HepG2 (cell line): Measurements from ENCODE around the gene DMRTB1. TPM values are rescaled to one million over a fixed set of nuclear protein-coding genes. Genes with fewer than 3 reads are reported as not detected.

ENCODE experiments used
- ATAC-seq: fragments of 200-7000 bp; cut with Tn5 transposase; 3 replicates; pipeline ENCODE4 v1.9.1; 2020; ENCODE audit warnings: mild to moderate bottlenecking, moderate library complexity
- BruUV-seq: library from RNA; stranded (reverse); fragments of 400-500 nt; replicated peaks from 2 replicates; lab custom pipeline; 2021; lab: Mats Ljungman, UMichigan
- CTCF ChIA-PET: fragments of 300-600 bp; formaldehyde crosslinking; extraction: SDS; loops from one replicate; lab custom pipeline; 2021; ENCODE audit warnings: low total read pairs, inconsistent platforms, low intra/inter-chr PET ratio; lab: Yijun Ruan, JAX
- POLR2A ChIA-PET: fragments of 350-600 bp; sonication (Branson Sonifier 250); formaldehyde crosslinking; loops from one replicate; lab custom pipeline; 2020; ENCODE audit warnings: antibody characterized with exemption, inconsistent platforms; lab: Yijun Ruan, JAX
- DNase-seq: peaks from one replicate; pipeline ENCODE4 v3.0.0-alpha.2; 2015; ENCODE audit warnings: low spot score
- FAIRE-seq: peaks from 3 replicates; lab custom pipeline; 2011; peaks lifted over from hg19 to GRCh38; lab: Jason Lieb, UNC
- H2AFZ ChIP-seq: one replicate; pipeline ENCODE4 v1.6.1; 2011; ENCODE audit warnings: low read length, inconsistent platforms
- H3K27ac ChIP-seq: fragments of 300-600 bp; 3 replicates; pipeline ENCODE4 v1.8.0; 2011; ENCODE audit warnings: mixed run types, mild to moderate bottlenecking, mixed read lengths, low read length, inconsistent platforms; ENCODE audit not compliant: insufficient read depth; ENCODE audit errors: extremely low read length
- H3K27me3 ChIP-seq, 2 experiments: fragments of 200-600 bp in 1 of 2; 2 replicates in 1 of 2; 3 replicates in 1 of 2; pipeline versions ENCODE4 v1.6.0 to v1.8.0; 2011; ENCODE audit warnings: low read length in 2 of 2, mild to moderate bottlenecking in 2 of 2, moderate library complexity in 2 of 2, inconsistent platforms in 1 of 2; ENCODE audit not compliant: insufficient read depth in 2 of 2, control insufficient read depth in 1 of 2
- H3K36me3 ChIP-seq, 2 experiments: fragments of 200-600 bp in 1 of 2; replicated peaks in 1 of 2; 2 replicates in 1 of 2; 3 replicates in 1 of 2; pipeline versions ENCODE4 v1.5.1 to v1.8.0; 2011; ENCODE audit warnings: low read length in 2 of 2, inconsistent platforms in 1 of 2; ENCODE audit not compliant: insufficient read depth in 2 of 2, control insufficient read depth in 1 of 2
- H3K4me1 ChIP-seq: 2 replicates; pipeline ENCODE4 v1.5.1; 2012; ENCODE audit warnings: low read length, inconsistent platforms; ENCODE audit not compliant: insufficient read depth
- H3K4me2 ChIP-seq: 2 replicates; pipeline ENCODE4 v1.6.0; 2011; ENCODE audit warnings: low read depth, low read length, inconsistent platforms
- H3K4me3 ChIP-seq, 3 experiments: fragments of 200-600 bp in 1 of 3; sonication (generic), shearing (Covaris generic) in 1 of 3; replicated peaks in 1 of 3; 2 replicates each; pipeline ENCODE4 v1.5.1; 2011 to 2016; ENCODE audit warnings: low read length in 3 of 3, inconsistent platforms in 2 of 3, low read depth in 2 of 3, mild to moderate bottlenecking in 2 of 3, control low read depth in 1 of 3, mixed read lengths in 1 of 3; ENCODE audit not compliant: insufficient read depth in 1 of 3
- H3K79me2 ChIP-seq: one replicate; pipeline ENCODE4 v1.6.1; 2011; ENCODE audit warnings: low read length, inconsistent platforms; ENCODE audit not compliant: insufficient read depth
- H3K9ac ChIP-seq: 2 replicates; pipeline ENCODE4 v1.6.0; 2011; ENCODE audit warnings: mild to moderate bottlenecking, low read depth, low read length, inconsistent platforms; ENCODE audit not compliant: insufficient read depth
- H3K9me3 ChIP-seq: 2 replicates; pipeline ENCODE4 v1.5.1; 2012; ENCODE audit warnings: mild to moderate bottlenecking, low read length
- H4K20me1 ChIP-seq: 2 replicates; pipeline ENCODE4 v1.6.0; 2011; ENCODE audit warnings: inconsistent platforms, mild to moderate bottlenecking, low read length, moderate library complexity; ENCODE audit not compliant: insufficient read depth
- CHCHD3 ChIP-seq: sonication (generic); formaldehyde crosslinking; IDR thresholded peaks from 2 replicates; pipeline ENCODE4 v1.8.0; 2022; ENCODE audit warnings: mild to moderate bottlenecking, missing genetic modification reagents, moderate library complexity
- HMGA1 ChIP-seq: sonication (generic); formaldehyde crosslinking; conservative IDR thresholded peaks from 2 replicates; pipeline ENCODE4 v1.4.0; 2020; ENCODE audit warnings: missing genetic modification reagents
- MIER2 ChIP-seq: IDR thresholded peaks from 2 replicates; pipeline ENCODE4 v1.6.1; 2016; ENCODE audit warnings: missing biosample characterization, missing genetic modification reagents
- SP2 ChIP-seq: sonication (generic); formaldehyde crosslinking; IDR thresholded peaks from 2 replicates; pipeline ENCODE4 v1.5.1; 2020; ENCODE audit warnings: mild to moderate bottlenecking, missing genetic modification reagents
- YY1 ChIP-seq: IDR thresholded peaks from 2 replicates; pipeline ENCODE4 v1.6.1; 2011; ENCODE audit warnings: low read length, low read depth, moderate library complexity, mild to moderate bottlenecking; ENCODE audit not compliant: insufficient read depth, insufficient replicate concordance
- ZNF143 ChIP-seq: sonication (generic); formaldehyde crosslinking; IDR thresholded peaks from 2 replicates; pipeline ENCODE4 v1.4.0; 2020; ENCODE audit warnings: missing genetic modification reagents
- ZNF207 ChIP-seq: fragments of 450-650 bp; IDR thresholded peaks from 2 replicates; pipeline ENCODE4 v1.6.1; 2016; ENCODE audit warnings: antibody characterized with exemption, borderline replicate concordance
- ZNF256 ChIP-seq: sonication (generic); formaldehyde crosslinking; conservative IDR thresholded peaks from 2 replicates; pipeline ENCODE4 v1.4.0; 2020; ENCODE audit warnings: missing genetic modification reagents
- ZNF337 ChIP-seq: sonication (generic); formaldehyde crosslinking; IDR thresholded peaks from 2 replicates; pipeline ENCODE4 v1.5.1; 2020; ENCODE audit warnings: missing genetic modification reagents, low read depth, mild to moderate bottlenecking, borderline replicate concordance
- ZNF841 ChIP-seq: sonication (generic); formaldehyde crosslinking; IDR thresholded peaks from 2 replicates; pipeline ENCODE4 v1.8.1; 2023; ENCODE audit warnings: missing genetic modification reagents, borderline replicate concordance
- WGBS: methylation state at CpG from one replicate; pipeline ENCODE4 v1.1.6; 2017; ENCODE audit warnings: low lambda C conversion rate; 5-methylcytosine and 5-hydroxymethylcytosine counted together
- in situ Hi-C: cut with HindIII; loops from 2 replicates; pipeline ENCODE4 v1.10.0; 2017; ENCODE audit warnings: low pct_unique_long_range_greater_than_20kb; ENCODE audit not compliant: extremely low pct_ligation_motif_present
- intact Hi-C: fragments of 100-400 bp; cut with micrococcal nuclease; formaldehyde crosslinking; loops from one replicate; pipeline ENCODE4 v1.10.0; 2022; ENCODE audit not compliant: unreplicated experiment
- polyA plus RNA-seq, 8 experiments: library from polyadenylated mRNA; depleted of rRNA in 3 of 8; stranded (reverse) in 7 of 8; unstranded in 1 of 8; fragments of >200 nt; fragmentation: Illumina TruSeq in 4 of 8; extraction: Trizol in 4 of 8; gene quantifications; 2 replicates each; pipeline versions ENCODE4 v1.2.1 to v1.2.3, GENCODE V29; 2011 to 2016; ENCODE audit warnings: low read depth in 4 of 8, missing spikeins in 1 of 8, mixed read lengths in 1 of 8; ENCODE audit not compliant: insufficient read depth in 1 of 8
- total RNA-seq, 5 experiments: library from RNA; depleted of rRNA; stranded (reverse); fragments of >200 nt; fragmentation: Illumina TruSeq; extraction: Trizol; gene quantifications; 2 replicates each; pipeline ENCODE4 v1.2.3, GENCODE V29; 2016; ENCODE audit warnings: low read depth in 1 of 5
- TF ChIP-seq, protein P1 (sequence below): sonication (generic); formaldehyde crosslinking; IDR thresholded peaks from one replicate; pipeline ENCODE4 v1.5.1; 2020; ENCODE audit warnings: mild to moderate bottlenecking, missing genetic modification reagents; ENCODE audit errors: not compliant biosample characterization
- TF ChIP-seq, protein P2 (sequence below): sonication (generic); formaldehyde crosslinking; IDR thresholded peaks from 2 replicates; pipeline ENCODE4 v1.9.0; 2021; ENCODE audit warnings: missing genetic modification reagents, borderline replicate concordance
- TF ChIP-seq, protein P3 (sequence below): sonication (generic); formaldehyde crosslinking; IDR thresholded peaks from 2 replicates; pipeline ENCODE4 v1.8.1; 2023; ENCODE audit warnings: mild to moderate bottlenecking, moderate library complexity, missing genetic modification reagents

The DMRTB1 gene
- total and polyA plus RNA-seq, 2 of the 13 experiments (the other 11 are each of a cell fraction or from before 2014, with no cell fraction given) = not detected

DNA sequence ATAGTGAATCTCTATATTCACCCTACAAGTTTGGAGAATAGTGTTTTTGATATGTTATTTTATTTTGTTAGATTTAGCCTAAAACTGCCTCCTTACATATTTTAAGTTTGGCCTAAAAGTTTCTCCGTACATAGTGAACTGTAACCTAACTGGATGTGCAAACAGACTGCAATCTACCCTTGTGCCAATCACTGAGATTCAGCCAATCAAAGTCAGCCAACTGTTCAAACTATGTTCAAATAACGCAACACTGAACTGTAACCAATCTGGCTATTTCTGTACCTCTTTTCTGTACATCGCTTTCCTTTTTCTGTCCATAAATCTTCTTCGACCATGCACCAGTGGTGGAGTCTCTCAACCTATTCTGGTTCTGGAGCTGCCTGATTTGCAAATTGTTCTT is 11.8 kb upstream of the DMRTB1 start:
- ATAC-seq (no peak), DNase-seq (no peak)
- no TSS peak for BruUV-seq
- Histone ChIP-seq H3K9ac (no peak overlapping the region), H3K36me3 (no peaks in the 10 kb centered on the region), H3K27ac (no peak overlapping the region), H2AFZ (no peak overlapping the region)
- intact Hi-C loops = no loop called here
- CTCF ChIA-PET = no interaction called here
- no peak for TF ChIP-seq YY1
- TF ChIP-seq, protein P1, sequence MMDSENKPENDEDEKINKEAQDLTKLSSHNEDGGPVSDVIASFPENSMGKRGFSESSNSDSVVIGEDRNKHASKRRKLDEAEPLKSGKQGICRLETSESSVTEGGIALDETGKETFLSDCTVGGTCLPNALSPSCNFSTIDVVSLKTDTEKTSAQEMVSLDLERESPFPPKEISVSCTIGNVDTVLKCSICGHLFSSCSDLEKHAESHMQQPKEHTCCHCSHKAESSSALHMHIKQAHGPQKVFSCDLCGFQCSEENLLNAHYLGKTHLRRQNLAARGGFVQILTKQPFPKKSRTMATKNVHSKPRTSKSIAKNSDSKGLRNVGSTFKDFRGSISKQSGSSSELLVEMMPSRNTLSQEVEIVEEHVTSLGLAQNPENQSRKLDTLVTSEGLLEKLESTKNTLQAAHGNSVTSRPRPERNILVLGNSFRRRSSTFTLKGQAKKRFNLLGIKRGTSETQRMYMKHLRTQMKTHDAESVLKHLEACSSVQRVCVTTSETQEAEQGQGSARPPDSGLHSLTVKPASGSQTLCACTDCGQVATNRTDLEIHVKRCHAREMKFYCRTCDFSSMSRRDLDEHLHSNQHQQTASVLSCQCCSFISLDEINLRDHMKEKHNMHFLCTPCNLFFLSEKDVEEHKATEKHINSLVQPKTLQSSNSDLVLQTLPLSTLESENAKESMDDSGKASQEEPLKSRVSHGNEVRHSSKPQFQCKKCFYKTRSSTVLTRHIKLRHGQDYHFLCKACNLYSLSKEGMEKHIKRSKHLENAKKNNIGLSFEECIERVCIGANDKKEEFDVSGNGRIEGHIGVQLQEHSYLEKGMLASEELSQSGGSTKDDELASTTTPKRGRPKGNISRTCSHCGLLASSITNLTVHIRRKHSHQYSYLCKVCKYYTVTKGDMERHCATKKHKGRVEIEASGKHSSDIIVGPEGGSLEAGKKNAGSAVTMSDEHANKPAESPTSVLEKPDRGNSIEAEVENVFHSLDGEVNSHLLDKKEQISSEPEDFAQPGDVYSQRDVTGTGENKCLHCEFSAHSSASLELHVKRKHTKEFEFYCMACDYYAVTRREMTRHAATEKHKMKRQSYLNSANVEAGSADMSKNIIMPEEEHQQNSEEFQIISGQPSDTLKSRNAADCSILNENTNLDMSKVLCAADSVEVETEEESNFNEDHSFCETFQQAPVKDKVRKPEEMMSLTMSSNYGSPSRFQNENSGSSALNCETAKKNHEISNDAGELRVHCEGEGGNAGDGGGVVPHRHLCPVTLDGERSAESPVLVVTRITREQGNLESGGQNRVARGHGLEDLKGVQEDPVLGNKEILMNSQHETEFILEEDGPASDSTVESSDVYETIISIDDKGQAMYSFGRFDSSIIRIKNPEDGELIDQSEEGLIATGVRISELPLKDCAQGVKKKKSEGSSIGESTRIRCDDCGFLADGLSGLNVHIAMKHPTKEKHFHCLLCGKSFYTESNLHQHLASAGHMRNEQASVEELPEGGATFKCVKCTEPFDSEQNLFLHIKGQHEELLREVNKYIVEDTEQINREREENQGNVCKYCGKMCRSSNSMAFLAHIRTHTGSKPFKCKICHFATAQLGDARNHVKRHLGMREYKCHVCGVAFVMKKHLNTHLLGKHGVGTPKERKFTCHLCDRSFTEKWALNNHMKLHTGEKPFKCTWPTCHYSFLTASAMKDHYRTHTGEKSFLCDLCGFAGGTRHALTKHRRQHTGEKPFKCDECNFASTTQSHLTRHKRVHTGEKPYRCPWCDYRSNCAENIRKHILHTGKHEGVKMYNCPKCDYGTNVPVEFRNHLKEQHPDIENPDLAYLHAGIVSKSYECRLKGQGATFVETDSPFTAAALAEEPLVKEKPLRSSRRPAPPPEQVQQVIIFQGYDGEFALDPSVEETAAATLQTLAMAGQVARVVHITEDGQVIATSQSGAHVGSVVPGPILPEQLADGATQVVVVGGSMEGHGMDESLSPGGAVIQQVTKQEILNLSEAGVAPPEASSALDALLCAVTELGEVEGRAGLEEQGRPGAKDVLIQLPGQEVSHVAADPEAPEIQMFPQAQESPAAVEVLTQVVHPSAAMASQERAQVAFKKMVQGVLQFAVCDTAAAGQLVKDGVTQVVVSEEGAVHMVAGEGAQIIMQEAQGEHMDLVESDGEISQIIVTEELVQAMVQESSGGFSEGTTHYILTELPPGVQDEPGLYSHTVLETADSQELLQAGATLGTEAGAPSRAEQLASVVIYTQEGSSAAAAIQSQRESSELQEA (CRISPR knock-in tag) = no peak
- no peak for TF ChIP-seq ZNF143
- TF ChIP-seq SP2 = no peak
- TF ChIP-seq ZNF337 (CRISPR knock-in tag) = no peak
- no peak for TF ChIP-seq CHCHD3 (CRISPR knock-in tag)
- TF ChIP-seq, protein P2, sequence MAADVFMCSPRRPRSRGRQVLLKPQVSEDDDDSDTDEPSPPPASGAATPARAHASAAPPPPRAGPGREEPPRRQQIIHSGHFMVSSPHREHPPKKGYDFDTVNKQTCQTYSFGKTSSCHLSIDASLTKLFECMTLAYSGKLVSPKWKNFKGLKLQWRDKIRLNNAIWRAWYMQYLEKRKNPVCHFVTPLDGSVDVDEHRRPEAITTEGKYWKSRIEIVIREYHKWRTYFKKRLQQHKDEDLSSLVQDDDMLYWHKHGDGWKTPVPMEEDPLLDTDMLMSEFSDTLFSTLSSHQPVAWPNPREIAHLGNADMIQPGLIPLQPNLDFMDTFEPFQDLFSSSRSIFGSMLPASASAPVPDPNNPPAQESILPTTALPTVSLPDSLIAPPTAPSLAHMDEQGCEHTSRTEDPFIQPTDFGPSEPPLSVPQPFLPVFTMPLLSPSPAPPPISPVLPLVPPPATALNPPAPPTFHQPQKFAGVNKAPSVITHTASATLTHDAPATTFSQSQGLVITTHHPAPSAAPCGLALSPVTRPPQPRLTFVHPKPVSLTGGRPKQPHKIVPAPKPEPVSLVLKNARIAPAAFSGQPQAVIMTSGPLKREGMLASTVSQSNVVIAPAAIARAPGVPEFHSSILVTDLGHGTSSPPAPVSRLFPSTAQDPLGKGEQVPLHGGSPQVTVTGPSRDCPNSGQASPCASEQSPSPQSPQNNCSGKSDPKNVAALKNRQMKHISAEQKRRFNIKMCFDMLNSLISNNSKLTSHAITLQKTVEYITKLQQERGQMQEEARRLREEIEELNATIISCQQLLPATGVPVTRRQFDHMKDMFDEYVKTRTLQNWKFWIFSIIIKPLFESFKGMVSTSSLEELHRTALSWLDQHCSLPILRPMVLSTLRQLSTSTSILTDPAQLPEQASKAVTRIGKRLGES (CRISPR knock-in tag) = no peak
- no peak for TF ChIP-seq MIER2 (CRISPR knock-in tag)
- no peak for TF ChIP-seq ZNF256 (CRISPR knock-in tag)
- TF ChIP-seq ZNF207 = no peak
- TF ChIP-seq ZNF841 (CRISPR knock-in tag) = no peak
- TF ChIP-seq, protein P3, sequence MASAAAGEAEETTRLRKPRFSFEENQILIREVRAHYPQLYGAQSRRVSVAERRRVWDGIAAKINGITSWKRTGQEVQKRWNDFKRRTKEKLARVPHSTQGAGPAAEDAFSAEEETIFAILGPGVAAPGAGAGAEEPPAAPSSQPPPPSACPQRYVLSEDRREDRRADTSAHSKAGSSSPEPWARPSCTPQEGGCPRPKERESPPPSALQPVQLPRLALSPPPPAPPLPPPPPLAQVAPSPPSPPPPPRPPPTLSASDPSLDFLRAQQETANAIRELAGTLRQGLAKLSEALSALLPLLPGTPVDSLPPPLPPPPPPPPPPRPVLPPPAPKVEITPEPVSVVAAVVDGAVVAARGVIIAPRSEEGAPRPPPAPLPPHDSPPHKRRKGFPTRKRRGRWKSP (CRISPR knock-in tag) = no peak
- TF ChIP-seq HMGA1 (CRISPR knock-in tag) = no peak
- TF ChIP-seq, all 625 proteins: peak for 0
- Histone ChIP-seq H3K4me2 (no peak overlapping the region), H3K4me3 (no peak overlapping the region), H3K4me1 (no peaks in the 10 kb centered on the region), H3K9me3 (no peaks in the 10 kb centered on the region), H3K79me2 (no peaks in the 10 kb centered on the region), H3K27me3 (0 out of 5 replicates have a peak, but pooled peaks cover 0 to 2% of the 10 kb centered on the region in 2 experiments), H4K20me1 (no peaks in the 10 kb centered on the region)
- POLR2A ChIA-PET = no interaction called here
- 0% methylated on average over 4 of the region's 4 CpGs for WGBS
- in situ Hi-C loops = no loop called here
- FAIRE-seq = no peak
